ENCODE measurements around the gene OSBPL10.
"Not testable (repeated sequence)": the region's sequence is repeated elsewhere in the genome, so short reads cannot be mapped to it uniquely, and the experiment has no call there.

Gene OSBPL10

GRCh38 chr3:31862666-31863279 is 118.3 kb downstream of the OSBPL10 start:
- no peak for TF ChIP-seq ZNF274 (IDR thresholded peaks at IDR 0.05; ENCODE audit: low read depth, low read length)
- no peak overlapping the region for H3K4me3 ChIP-seq (ENCODE audit: low read length)

- H3K4me3 ChIP-seq (ENCODE audit: low read length), result no peak overlapping the region
- no peak for TF ChIP-seq ZNF274 (IDR thresholded peaks at IDR 0.05; ENCODE audit: low read depth, low read length)
These were observed 119.2 kb downstream of the OSBPL10 start for GRCh38 chr3:31861826-31862225.

GRCh38 chr3:31860642-31861041 is 120.4 kb downstream of the OSBPL10 start:
- not testable (repeated sequence) for H3K4me3 ChIP-seq (ENCODE audit: low read length)

- H3K4me3 ChIP-seq (ENCODE audit: low read length), result no peak overlapping the region
- TF ChIP-seq ZNF274 (IDR thresholded peaks at IDR 0.05; ENCODE audit: low read depth, low read length), result no peak
These were observed 121.8 kb downstream of the OSBPL10 start for GRCh38 chr3:31859245-31859644.

- H3K4me3 ChIP-seq (ENCODE audit: low read length), result no peak overlapping the region
These were observed 122.6 kb downstream of the OSBPL10 start for GRCh38 chr3:31858439-31858838.

GRCh38 chr3:31853580-31853979 is 127.5 kb downstream of the OSBPL10 start:
- TF ChIP-seq ZNF274 (IDR thresholded peaks at IDR 0.05; ENCODE audit: low read depth, low read length), result no peak
- H3K4me3 ChIP-seq (ENCODE audit: low read length), result no peak overlapping the region

More at GRCh38 chr3:31858439-31858838, 122.6 kb downstream of the OSBPL10 start:
- no peak for TF ChIP-seq ZNF274 (IDR thresholded peaks at IDR 0.05; ENCODE audit: low read depth, low read length)

- H3K4me3 ChIP-seq (ENCODE audit: low read length), result no peak overlapping the region
- no peak for TF ChIP-seq ZNF274 (IDR thresholded peaks at IDR 0.05; ENCODE audit: low read depth, low read length)
These were observed 129.8 kb downstream of the OSBPL10 start for GRCh38 chr3:31851278-31851677.

- H3K4me3 ChIP-seq (ENCODE audit: low read length), result no peak overlapping the region
- TF ChIP-seq ZNF274 (IDR thresholded peaks at IDR 0.05; ENCODE audit: low read depth, low read length), result no peak
These were observed 132.2 kb downstream of the OSBPL10 start for GRCh38 chr3:31848911-31849310.

GRCh38 chr3:31848163-31848818 is 132.8 kb downstream of the OSBPL10 start:
- no peak for TF ChIP-seq ZNF274 (IDR thresholded peaks at IDR 0.05; ENCODE audit: low read depth, low read length)
- no peak overlapping the region for H3K4me3 ChIP-seq (ENCODE audit: low read length)

GRCh38 chr3:31847760-31848159 is 133.3 kb downstream of the OSBPL10 start:
- no peak for TF ChIP-seq ZNF274 (IDR thresholded peaks at IDR 0.05; ENCODE audit: low read depth, low read length)
- H3K4me3 ChIP-seq (ENCODE audit: low read length), result no peak overlapping the region

- TF ChIP-seq ZNF274 (IDR thresholded peaks at IDR 0.05; ENCODE audit: low read depth, low read length), result no peak
- no peak overlapping the region for H3K4me3 ChIP-seq (ENCODE audit: low read length)
These were observed 139.5 kb downstream of the OSBPL10 start for GRCh38 chr3:31841515-31841914.

- TF ChIP-seq ZNF274 (IDR thresholded peaks at IDR 0.05; ENCODE audit: low read depth, low read length), result no peak
These were observed 140.8 kb downstream of the OSBPL10 start for GRCh38 chr3:31840252-31840651.

GRCh38 chr3:31839144-31839917 is 141.7 kb downstream of the OSBPL10 start:
- H3K4me3 ChIP-seq (ENCODE audit: low read length), result no peak overlapping the region
- no peak for TF ChIP-seq ZNF274 (IDR thresholded peaks at IDR 0.05; ENCODE audit: low read depth, low read length)

More at GRCh38 chr3:31840252-31840651, 140.8 kb downstream of the OSBPL10 start:
- H3K4me3 ChIP-seq (ENCODE audit: low read length), result no peak overlapping the region

GRCh38 chr3:31836131-31837075 is 144.7 kb downstream of the OSBPL10 start:
- TF ChIP-seq ZNF274 (IDR thresholded peaks at IDR 0.05; ENCODE audit: low read depth, low read length), result no peak
- H3K4me3 ChIP-seq (ENCODE audit: low read length), result no peak overlapping the region
